Testis (tissue), 3 donors: ENCODE measurements around the gene VAV1. TPM values are rescaled to one million over a fixed set of nuclear protein-coding genes. Genes with fewer than 3 reads are reported as not detected.
A peak's percentile ranks its signal among the peaks of the same experiment; 100 is the strongest.

Experiments
- DNase-seq: peaks from one replicate; pipeline ENCODE4 v3.0.0-alpha.2; 2019
- H3K27ac ChIP-seq, 2 donors: fragments of 200-600 bp; sonication (generic); one replicate each; pipeline ENCODE4 v1.5.1; 2019
- H3K27me3 ChIP-seq: fragments of 200-600 bp; sonication (generic); one replicate; pipeline ENCODE4 v1.5.1; 2019
- H3K36me3 ChIP-seq: fragments of 200-600 bp; sonication (generic); one replicate; pipeline ENCODE4 v1.5.1; 2017; ENCODE audit warnings: low read depth; ENCODE audit errors: missing control alignments
- H3K4me1 ChIP-seq: fragments of 200-600 bp; sonication (generic); one replicate; pipeline ENCODE4 v1.5.1; 2019
- H3K4me3 ChIP-seq, 2 donors: fragments of 200-600 bp; sonication (generic); one replicate each; pipeline ENCODE4 v1.5.1; 2017 to 2019
- H3K9me3 ChIP-seq: fragments of 200-600 bp; sonication (generic); one replicate; pipeline ENCODE4 v1.5.1; 2017
- CTCF ChIP-seq, 3 experiments: fragments of 450-650 bp in 2 of 3; fragments of 200-600 bp in 1 of 3; sonication (generic) in 1 of 3; IDR thresholded peaks; one replicate each; pipeline ENCODE4 v1.5.1; 2016 to 2019; ENCODE audit warnings: antibody characterized with exemption in 3 of 3, mild to moderate bottlenecking in 2 of 3, moderate library complexity in 1 of 3
- POLR2A ChIP-seq: fragments of 450-650 bp; IDR thresholded peaks from one replicate; pipeline ENCODE4 v1.6.1; 2017; ENCODE audit warnings: antibody characterized with exemption, mild to moderate bottlenecking, moderate library complexity
- WGBS, 2 donors: methylation state at CpG; one replicate each; pipeline ENCODE4 v1.1.5; 2018; 5-methylcytosine and 5-hydroxymethylcytosine counted together
- intact Hi-C: fragments of 100-400 bp; cut with DNase I; formaldehyde crosslinking; loops from one replicate; pipeline ENCODE4 v1.15.1; 2023; ENCODE audit warnings: low total_unique reads
- polyA plus RNA-seq: library from polyadenylated mRNA; stranded (reverse); fragments of 350-450 nt; fragmentation: Illumina TruSeq; extraction: RNeasy Lipid Tissue Mini Kit (QIAGEN cat#74804); gene quantifications from one replicate; pipeline ENCODE4 v1.2.3, GENCODE V29; 2014; ENCODE audit warnings: low read depth, low replicate concordance; ENCODE audit not compliant: insufficient read depth
- total RNA-seq, 2 donors: library from RNA; depleted of rRNA; stranded (reverse); fragments of >200 nt; gene quantifications; one replicate each; pipeline ENCODE4 v1.2.3, GENCODE V29; 2016

VAV1 gene
- total and polyA plus RNA-seq, 3 donors from 2014 or later, result 1.1 to 8.9 (median 4.5) TPM

GRCh38 chr19:6778386-6778785 lies 5.9 kb downstream of the VAV1 start:
- H3K4me3 ChIP-seq, result no peak overlapping the region
- no peaks in the 10 kb centered on the region for H3K4me1 ChIP-seq
- no peaks in the 10 kb centered on the region for H3K9me3 ChIP-seq
- no peak for DNase-seq
- H3K27me3 ChIP-seq, result no peaks in the 10 kb centered on the region
- intact Hi-C loops, result no loop called here
- no peaks in the 10 kb centered on the region for H3K36me3 ChIP-seq
- 82 to 85% methylated on average over 4 of the region's 4 CpGs for WGBS, 2 donors
- TF ChIP-seq CTCF (IDR thresholded peaks at IDR 0.05) (no peak), POLR2A (no peak)
- H3K27ac ChIP-seq, result no peak overlapping the region

- DNase-seq, result no peak
- H3K27me3 ChIP-seq, result no peaks in the 10 kb centered on the region
- H3K27ac ChIP-seq, result no peak overlapping the region
- TF ChIP-seq CTCF (IDR thresholded peaks at IDR 0.05), result no peak
- no peak for TF ChIP-seq POLR2A
- 66 to 67% methylated on average over 4 of the region's 4 CpGs for WGBS, 2 donors
- H3K9me3 ChIP-seq, result no peaks in the 10 kb centered on the region
- no peaks in the 10 kb centered on the region for H3K36me3 ChIP-seq
- H3K4me3 ChIP-seq, result no peak overlapping the region
- intact Hi-C loops, result no loop called here
- H3K4me1 ChIP-seq, result no peaks in the 10 kb centered on the region
Measured at GRCh38 chr19:6779206-6779605, 6.7 kb downstream of the VAV1 start.

GRCh38 chr19:6787393-6787792 lies 14.9 kb downstream of the VAV1 start:
- no peak for DNase-seq
- intact Hi-C loops, result no loop called here

GRCh38 chr19:6788896-6789295 lies 16.4 kb downstream of the VAV1 start:
- Histone ChIP-seq H3K9me3 (no peaks in the 10 kb centered on the region), H3K36me3 (no peaks in the 10 kb centered on the region), H3K4me1 (no peaks in the 10 kb centered on the region), H3K27ac (no peak overlapping the region), H3K27me3 (no peaks in the 10 kb centered on the region), H3K4me3 (no peak overlapping the region)
- no peak for TF ChIP-seq CTCF (IDR thresholded peaks at IDR 0.05)
- no peak for TF ChIP-seq POLR2A
- intact Hi-C loops, result no loop called here
- WGBS, 2 donors, result 58 to 63% methylated on average over 4 of the region's 4 CpGs
- DNase-seq, result no peak

More at GRCh38 chr19:6787393-6787792, 14.9 kb downstream of the VAV1 start:
- no peak for TF ChIP-seq CTCF (IDR thresholded peaks at IDR 0.05)
- no peak for TF ChIP-seq POLR2A
- WGBS, 2 donors, result 90 to 93% methylated on average over 4 of the region's 4 CpGs
- Histone ChIP-seq H3K27me3 (no peaks in the 10 kb centered on the region), H3K4me3 (no peak overlapping the region), H3K27ac (no peak overlapping the region), H3K4me1 (no peaks in the 10 kb centered on the region), H3K9me3 (no peaks in the 10 kb centered on the region), H3K36me3 (no peaks in the 10 kb centered on the region)

GRCh38 chr19:6790194-6791128 lies 18.0 kb downstream of the VAV1 start:
- Histone ChIP-seq H3K4me1 (no peaks in the 10 kb centered on the region), H3K27me3 (no peaks in the 10 kb centered on the region), H3K27ac (no peak overlapping the region), H3K9me3 (no peaks in the 10 kb centered on the region), H3K36me3 (no peaks in the 10 kb centered on the region), H3K4me3 (no peak overlapping the region)
- 46 to 63% methylated on average over 5 of the region's 5 CpGs for WGBS, 2 donors
- peak; percentile 67 for DNase-seq
- intact Hi-C loops, result no loop called here
- no peak for TF ChIP-seq CTCF (IDR thresholded peaks at IDR 0.05)
- TF ChIP-seq POLR2A, result no peak
